ENCODE measurements around the gene ME2. TPM values are rescaled to one million over a fixed set of nuclear protein-coding genes. Genes with fewer than 3 reads are reported as not detected.

Gene ME2
- total RNA-seq, 1 experiment from 2014 or later = 49.0 TPM

DNA sequence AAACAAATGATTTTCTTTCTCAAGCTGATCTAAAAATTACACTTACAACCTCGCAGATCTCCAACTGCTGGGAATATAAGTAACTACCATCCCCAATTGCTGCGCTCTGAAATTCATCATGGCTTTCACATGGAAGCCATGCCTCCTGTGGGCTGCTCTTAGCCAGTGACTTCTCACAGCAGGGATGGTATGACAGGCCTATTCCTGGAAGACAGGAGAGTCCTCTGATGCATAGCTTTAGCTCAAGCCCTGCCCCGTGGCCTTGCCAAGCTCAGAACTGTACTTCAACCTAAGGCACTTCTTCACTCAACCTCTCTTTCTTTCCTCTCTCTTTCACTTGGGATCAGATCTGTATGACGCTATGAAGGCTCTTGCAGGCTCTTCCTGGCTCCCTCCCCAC lies 76.3 kb downstream of the ME2 start:
- H3K4me3 ChIP-seq (replicated peaks in 1 of 2; ENCODE audit: low read depth in 1 of 2, low read length in 2 of 2) = no peak overlapping the region
- no peak overlapping the region for H3K27ac ChIP-seq (ENCODE audit: low read depth, low read length)
- no peaks in the 10 kb centered on the region for H3K9me3 ChIP-seq (ENCODE audit: control insufficient read depth in 1 of 2, insufficient read depth in 1 of 2, low read depth in 1 of 2, low read length in 2 of 2)
- DNase-seq (ENCODE audit: low read depth, low spot score) (no peak), ATAC-seq (no peak)
- no TSS peak for BruUV-seq (replicated peaks)
- no peak overlapping the region for H3K4me2 ChIP-seq (ENCODE audit: low read length)
- ChIA-PET RAD21 (ENCODE audit: low non-redundant PET in 1 of 2, low total read pairs in 2 of 2, uncharacterized antibody in 2 of 2, unreplicated experiment in 2 of 2) (no interaction called here), CTCF (no interaction called here), POLR2A (interaction anchor here (1.3 kb wide), 1 partner anchor 12 kb away, joined by 5 read pairs; the partner anchor contains the start of gene ELAC1)
- no peaks in the 10 kb centered on the region for H4K20me1 ChIP-seq (ENCODE audit: insufficient read depth)
- H2AFZ ChIP-seq (ENCODE audit: low read depth, low read length, poor library complexity, severe bottlenecking) = no peak overlapping the region
- H3K36me3 ChIP-seq (ENCODE audit: control insufficient read depth in 1 of 2, insufficient read depth in 2 of 2, low read length in 2 of 2) = no peaks in the 10 kb centered on the region
- H3K79me2 ChIP-seq (ENCODE audit: insufficient read depth, low read length) = no peaks in the 10 kb centered on the region
- H3K4me1 ChIP-seq (ENCODE audit: control insufficient read depth in 1 of 2, insufficient read depth in 2 of 2, low read length in 2 of 2) = no peaks in the 10 kb centered on the region
- H3K9ac ChIP-seq (ENCODE audit: low read length) = no peak overlapping the region
- no peaks in the 10 kb centered on the region for H3K9me2 ChIP-seq (ENCODE audit: insufficient read depth)
- no peaks in the 10 kb centered on the region for H3K27me3 ChIP-seq (ENCODE audit: insufficient read depth, low read length)
- intact Hi-C loops (cut with micrococcal nuclease) = no loop called here
- no peak for TF ChIP-seq YY1 (IDR thresholded peaks at IDR 0.05; ENCODE audit: extremely low read depth, insufficient replicate concordance, low read depth, low read length)
- TF ChIP-seq ZNF274 (IDR thresholded peaks at IDR 0.05; ENCODE audit: low read depth, low read length) = no peak
- TF ChIP-seq, protein P1, sequence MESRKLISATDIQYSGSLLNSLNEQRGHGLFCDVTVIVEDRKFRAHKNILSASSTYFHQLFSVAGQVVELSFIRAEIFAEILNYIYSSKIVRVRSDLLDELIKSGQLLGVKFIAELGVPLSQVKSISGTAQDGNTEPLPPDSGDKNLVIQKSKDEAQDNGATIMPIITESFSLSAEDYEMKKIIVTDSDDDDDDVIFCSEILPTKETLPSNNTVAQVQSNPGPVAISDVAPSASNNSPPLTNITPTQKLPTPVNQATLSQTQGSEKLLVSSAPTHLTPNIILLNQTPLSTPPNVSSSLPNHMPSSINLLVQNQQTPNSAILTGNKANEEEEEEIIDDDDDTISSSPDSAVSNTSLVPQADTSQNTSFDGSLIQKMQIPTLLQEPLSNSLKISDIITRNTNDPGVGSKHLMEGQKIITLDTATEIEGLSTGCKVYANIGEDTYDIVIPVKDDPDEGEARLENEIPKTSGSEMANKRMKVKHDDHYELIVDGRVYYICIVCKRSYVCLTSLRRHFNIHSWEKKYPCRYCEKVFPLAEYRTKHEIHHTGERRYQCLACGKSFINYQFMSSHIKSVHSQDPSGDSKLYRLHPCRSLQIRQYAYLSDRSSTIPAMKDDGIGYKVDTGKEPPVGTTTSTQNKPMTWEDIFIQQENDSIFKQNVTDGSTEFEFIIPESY (IDR thresholded peaks at IDR 0.05; ENCODE audit: extremely low read depth, insufficient replicate concordance, low read length) = no peak
- no peak for TF ChIP-seq POLR2A (IDR thresholded peaks at IDR 0.05; ENCODE audit: borderline replicate concordance, extremely low read depth, insufficient read depth, insufficient read length)
- no peak for TF ChIP-seq EGR1 (IDR thresholded peaks at IDR 0.05; ENCODE audit: low read depth)
- no peak for TF ChIP-seq POLR2AphosphoS5 (IDR thresholded peaks at IDR 0.05; ENCODE audit: low read depth, low read length)
- no peak for TF ChIP-seq SIN3A (IDR thresholded peaks at IDR 0.05; ENCODE audit: low read depth)
- TF ChIP-seq EZH2phosphoT487 (IDR thresholded peaks at IDR 0.05; ENCODE audit: borderline replicate concordance) = no peak
- TF ChIP-seq, protein P2, sequence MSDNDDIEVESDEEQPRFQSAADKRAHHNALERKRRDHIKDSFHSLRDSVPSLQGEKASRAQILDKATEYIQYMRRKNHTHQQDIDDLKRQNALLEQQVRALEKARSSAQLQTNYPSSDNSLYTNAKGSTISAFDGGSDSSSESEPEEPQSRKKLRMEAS (IDR thresholded peaks at IDR 0.05) = no peak
- TF ChIP-seq, protein P3, sequence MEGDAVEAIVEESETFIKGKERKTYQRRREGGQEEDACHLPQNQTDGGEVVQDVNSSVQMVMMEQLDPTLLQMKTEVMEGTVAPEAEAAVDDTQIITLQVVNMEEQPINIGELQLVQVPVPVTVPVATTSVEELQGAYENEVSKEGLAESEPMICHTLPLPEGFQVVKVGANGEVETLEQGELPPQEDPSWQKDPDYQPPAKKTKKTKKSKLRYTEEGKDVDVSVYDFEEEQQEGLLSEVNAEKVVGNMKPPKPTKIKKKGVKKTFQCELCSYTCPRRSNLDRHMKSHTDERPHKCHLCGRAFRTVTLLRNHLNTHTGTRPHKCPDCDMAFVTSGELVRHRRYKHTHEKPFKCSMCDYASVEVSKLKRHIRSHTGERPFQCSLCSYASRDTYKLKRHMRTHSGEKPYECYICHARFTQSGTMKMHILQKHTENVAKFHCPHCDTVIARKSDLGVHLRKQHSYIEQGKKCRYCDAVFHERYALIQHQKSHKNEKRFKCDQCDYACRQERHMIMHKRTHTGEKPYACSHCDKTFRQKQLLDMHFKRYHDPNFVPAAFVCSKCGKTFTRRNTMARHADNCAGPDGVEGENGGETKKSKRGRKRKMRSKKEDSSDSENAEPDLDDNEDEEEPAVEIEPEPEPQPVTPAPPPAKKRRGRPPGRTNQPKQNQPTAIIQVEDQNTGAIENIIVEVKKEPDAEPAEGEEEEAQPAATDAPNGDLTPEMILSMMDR (IDR thresholded peaks at IDR 0.05 in 2 of 3, conservative IDR thresholded peaks at IDR 0.05 in 1 of 3; ENCODE audit: borderline replicate concordance in 1 of 3, insufficient read depth in 1 of 3, low read depth in 2 of 3, low read length in 2 of 3) = no peak
- no peak for TF ChIP-seq SP1 (IDR thresholded peaks at IDR 0.05; ENCODE audit: low read depth)
- TF ChIP-seq ELF1 (IDR thresholded peaks at IDR 0.05; ENCODE audit: borderline replicate concordance, low read depth) = no peak
- no peak for TF ChIP-seq SRF (IDR thresholded peaks at IDR 0.05; ENCODE audit: low read depth)

Measured in HCT116 (cell line).